Mononuclear cell (primary cell): ENCODE measurements around the gene TUBGCP2. TPM values are rescaled to one million over a fixed set of nuclear protein-coding genes. Genes with fewer than 3 reads are reported as not detected.
"Not testable (repeated sequence)": the region's sequence is repeated elsewhere in the genome, so short reads cannot be mapped to it uniquely, and the experiment has no call there.

ENCODE experiments used
- H3K27me3 ChIP-seq: 2 replicates; pipeline ENCODE4 v1.6.0; 2011; ENCODE audit warnings: low read length, control low read depth; ENCODE audit not compliant: insufficient read depth
- H3K4me1 ChIP-seq: 2 replicates; pipeline ENCODE4 v1.5.1; 2011; ENCODE audit warnings: mild to moderate bottlenecking, low read length, control low read depth; ENCODE audit not compliant: insufficient read depth
- H3K4me3 ChIP-seq: 2 replicates; pipeline ENCODE4 v1.5.1; 2011; ENCODE audit warnings: mild to moderate bottlenecking, low read length, moderate library complexity
- H3K9me3 ChIP-seq: 2 replicates; pipeline ENCODE4 v1.5.1; 2011; ENCODE audit warnings: low read depth, mild to moderate bottlenecking, control low read depth, low read length
- total RNA-seq: library from RNA; depleted of rRNA; stranded (reverse); fragments of >200 nt; gene quantifications from one replicate; pipeline ENCODE4 v1.2.3, GENCODE V29; 2012

Gene TUBGCP2
- total RNA-seq, 1 donor = 54.9 TPM

- Histone ChIP-seq H3K4me3 (peak overlapping the region; percentile 72), H3K9me3 (no peaks in the 10 kb centered on the region), H3K27me3 (no peaks in the 10 kb centered on the region), H3K4me1 (peaks cover 63% of the 10 kb centered on the region)
These were observed 33.7 kb downstream of the TUBGCP2 start for GRCh38 chr10:133274751-133275683.

- Histone ChIP-seq H3K4me1 (peaks cover 49% of the 10 kb centered on the region), H3K9me3 (no peaks in the 10 kb centered on the region), H3K27me3 (no peaks in the 10 kb centered on the region), H3K4me3 (no peak overlapping the region)
These were observed 35.0 kb downstream of the TUBGCP2 start for GRCh38 chr10:133273534-133274143.

GRCh38 chr10:133272964-133273420 lies 35.7 kb downstream of the TUBGCP2 start:
- H3K27me3 ChIP-seq = no peaks in the 10 kb centered on the region
- H3K9me3 ChIP-seq = no peaks in the 10 kb centered on the region
- H3K4me3 ChIP-seq = no peak overlapping the region
- peaks cover 43% of the 10 kb centered on the region for H3K4me1 ChIP-seq

GRCh38 chr10:133272301-133272963 lies 36.2 kb downstream of the TUBGCP2 start:
- H3K4me1 ChIP-seq = peaks cover 37% of the 10 kb centered on the region
- no peaks in the 10 kb centered on the region for H3K9me3 ChIP-seq
- no peaks in the 10 kb centered on the region for H3K27me3 ChIP-seq
- no peak overlapping the region for H3K4me3 ChIP-seq

GRCh38 chr10:133271521-133272300 lies 37.0 kb downstream of the TUBGCP2 start:
- Histone ChIP-seq H3K27me3 (no peaks in the 10 kb centered on the region), H3K4me3 (no peak overlapping the region), H3K4me1 (peaks cover 30% of the 10 kb centered on the region), H3K9me3 (no peaks in the 10 kb centered on the region)

- H3K4me3 ChIP-seq = no peak overlapping the region
- H3K27me3 ChIP-seq = no peaks in the 10 kb centered on the region
- H3K4me1 ChIP-seq = peaks cover 24% of the 10 kb centered on the region
- H3K9me3 ChIP-seq = no peaks in the 10 kb centered on the region
These were observed 37.8 kb downstream of the TUBGCP2 start for GRCh38 chr10:133270773-133271297.

- H3K4me3 ChIP-seq = no peak overlapping the region
- H3K9me3 ChIP-seq = no peaks in the 10 kb centered on the region
- no peaks in the 10 kb centered on the region for H3K27me3 ChIP-seq
- peaks cover 24% of the 10 kb centered on the region for H3K4me1 ChIP-seq
These were observed 38.5 kb downstream of the TUBGCP2 start for GRCh38 chr10:133270204-133270603.

- no peaks in the 10 kb centered on the region for H3K9me3 ChIP-seq
- H3K27me3 ChIP-seq = no peaks in the 10 kb centered on the region
- H3K4me1 ChIP-seq = peaks cover 23% of the 10 kb centered on the region
- H3K4me3 ChIP-seq = no peak overlapping the region
These were observed 39.3 kb downstream of the TUBGCP2 start for GRCh38 chr10:133269367-133269766.

- Histone ChIP-seq H3K9me3 (no peaks in the 10 kb centered on the region), H3K27me3 (no peaks in the 10 kb centered on the region), H3K4me1 (peaks cover 26% of the 10 kb centered on the region), H3K4me3 (no peak overlapping the region)
These were observed 40.1 kb downstream of the TUBGCP2 start for GRCh38 chr10:133268532-133268931.

GRCh38 chr10:133267829-133268228 lies 40.8 kb downstream of the TUBGCP2 start:
- Histone ChIP-seq H3K4me3 (no peak overlapping the region), H3K9me3 (no peaks in the 10 kb centered on the region), H3K4me1 (peaks cover 32% of the 10 kb centered on the region), H3K27me3 (no peaks in the 10 kb centered on the region)

GRCh38 chr10:133267293-133267692 lies 41.4 kb downstream of the TUBGCP2 start:
- H3K4me3 ChIP-seq = no peak overlapping the region
- peaks cover 38% of the 10 kb centered on the region for H3K4me1 ChIP-seq
- no peaks in the 10 kb centered on the region for H3K9me3 ChIP-seq
- H3K27me3 ChIP-seq = no peaks in the 10 kb centered on the region

- no peak overlapping the region for H3K4me3 ChIP-seq
- peaks cover 43% of the 10 kb centered on the region for H3K4me1 ChIP-seq
- H3K27me3 ChIP-seq = no peaks in the 10 kb centered on the region
- H3K9me3 ChIP-seq = no peaks in the 10 kb centered on the region
These were observed 42.4 kb downstream of the TUBGCP2 start for GRCh38 chr10:133266056-133266795.

- not testable (repeated sequence) for H3K27me3 ChIP-seq, H3K4me3 ChIP-seq, H3K9me3 ChIP-seq
- peaks cover 55% of the 10 kb centered on the region for H3K4me1 ChIP-seq
These were observed 43.6 kb downstream of the TUBGCP2 start for GRCh38 chr10:133265052-133265451.

- Histone ChIP-seq H3K4me1 (peaks cover 61% of the 10 kb centered on the region), H3K27me3 (no peaks in the 10 kb centered on the region), H3K4me3 (no peak overlapping the region), H3K9me3 (no peaks in the 10 kb centered on the region)
These were observed 44.2 kb downstream of the TUBGCP2 start for GRCh38 chr10:133264461-133264860.
